Measurements from ENCODE around the gene CSMD2.
A peak's percentile ranks its signal among the peaks of the same experiment; 100 is the strongest.

Gene CSMD2

DNA sequence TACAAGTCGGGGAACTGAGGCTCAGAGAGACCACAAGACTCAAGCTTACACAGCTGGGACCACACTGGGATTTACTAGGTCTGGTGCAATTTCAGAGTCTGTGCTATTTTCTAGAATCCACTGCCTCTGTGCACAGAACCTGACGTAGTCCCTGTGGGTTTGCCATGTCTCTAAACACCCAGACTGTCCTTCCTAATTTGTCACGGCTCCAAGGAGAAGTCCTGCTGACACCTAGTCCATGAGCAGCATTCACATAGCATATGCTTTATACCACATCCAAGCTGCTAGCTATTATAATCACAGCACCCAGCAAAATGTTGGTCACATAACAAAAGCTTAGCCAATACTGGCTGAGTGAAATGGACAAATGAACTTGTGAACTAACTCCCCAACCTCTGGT lies 380.2 kb downstream of the CSMD2 start:
- H3K23ac ChIP-seq (ENCODE audit: low read length) = no peak overlapping the region
- no peak overlapping the region for H4K5ac ChIP-seq (ENCODE audit: low read length)
- WGBS (ENCODE audit: extremely low coverage, insufficient coverage, low lambda C conversion rate) = no CpG with 5 or more reads among the region's 3 CpGs
- H3K9ac ChIP-seq (ENCODE audit: low read length) = no peak overlapping the region
- no peak overlapping the region for H3K56ac ChIP-seq (ENCODE audit: low read length)
- H2BK120ac ChIP-seq (ENCODE audit: low read depth, low read length) = no peak overlapping the region
- no peak overlapping the region for H3K4me2 ChIP-seq (ENCODE audit: low read length)
- peaks cover 3% of the 10 kb centered on the region for H3K36me3 ChIP-seq (ENCODE audit: control insufficient read depth, insufficient read depth, low read length)
- no peak overlapping the region for H3K18ac ChIP-seq (ENCODE audit: low read length)
- no peak overlapping the region for H2BK5ac ChIP-seq (ENCODE audit: low read length)
- no peaks in the 10 kb centered on the region for H3K27me3 ChIP-seq (ENCODE audit: insufficient read depth, low read length, poor library complexity)
- no peak overlapping the region for H2AK5ac ChIP-seq (ENCODE audit: low read length)
- no peak overlapping the region for H3K27ac ChIP-seq (ENCODE audit: low read depth, low read length)
- no peak overlapping the region for H3K4ac ChIP-seq (ENCODE audit: low read depth, low read length)
- H4K8ac ChIP-seq (ENCODE audit: low read depth, low read length) = no peak overlapping the region
- no peak overlapping the region for H2BK15ac ChIP-seq (replicated peaks; ENCODE audit: low read depth)
- H3K4me3 ChIP-seq (ENCODE audit: low read length) = no peak overlapping the region
- no peaks in the 10 kb centered on the region for H3K79me1 ChIP-seq (ENCODE audit: low read length)
- no peak for DNase-seq
- no peaks in the 10 kb centered on the region for H3K4me1 ChIP-seq (ENCODE audit: control insufficient read depth, low read depth, low read length)
- no peaks in the 10 kb centered on the region for H3K79me2 ChIP-seq (ENCODE audit: control insufficient read depth, insufficient read depth, low read length)

DNA sequence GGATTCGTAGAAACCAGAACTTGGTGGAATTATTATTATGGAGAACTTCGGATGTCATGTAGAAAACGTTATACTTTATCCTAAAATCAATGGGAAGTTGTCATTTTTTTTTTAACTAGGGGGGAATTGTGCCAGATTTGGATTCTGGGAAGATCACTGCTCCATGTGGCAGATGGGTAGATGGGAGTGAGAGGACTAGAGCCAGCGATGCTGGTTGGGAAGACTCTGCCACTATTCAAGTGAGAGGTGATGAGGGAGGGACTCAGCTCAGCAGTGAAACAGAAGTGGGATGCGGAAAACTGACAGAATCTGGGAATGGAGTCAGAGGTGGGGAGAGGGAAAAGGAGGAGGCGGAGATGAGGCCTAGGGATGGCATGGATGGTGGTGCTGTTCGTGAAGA lies 382.3 kb downstream of the CSMD2 start:
- no CpG with 5 or more reads among the region's 7 CpGs for WGBS (ENCODE audit: extremely low coverage, insufficient coverage, low lambda C conversion rate)
- H3K4me2 ChIP-seq (ENCODE audit: low read length) = no peak overlapping the region

DNA sequence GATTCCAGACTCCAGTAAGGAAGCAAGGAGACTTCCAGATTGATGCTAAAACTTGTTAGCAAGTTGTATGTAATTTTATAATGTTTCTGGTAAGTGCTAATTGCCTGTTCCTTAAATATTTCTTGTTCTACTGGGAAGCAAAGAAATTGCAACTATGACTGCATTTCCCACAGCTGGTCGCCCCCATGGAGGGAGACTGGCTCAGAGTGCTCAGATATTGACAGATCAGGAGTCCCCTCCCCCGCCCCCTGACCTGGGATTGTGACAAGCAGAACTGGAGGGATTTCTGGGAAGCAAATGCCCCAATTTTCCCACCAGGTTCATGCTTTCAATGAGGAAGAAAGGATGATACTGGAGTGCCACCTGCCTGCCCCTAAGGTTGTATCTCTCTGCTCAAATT lies 383.4 kb downstream of the CSMD2 start:
- Histone ChIP-seq H3K79me1 (ENCODE audit: low read length) (no peaks in the 10 kb centered on the region), H2BK120ac (ENCODE audit: low read depth, low read length) (no peak overlapping the region), H3K9ac (ENCODE audit: low read length) (no peak overlapping the region), H2BK5ac (ENCODE audit: low read length) (no peak overlapping the region), H3K4me2 (ENCODE audit: low read length) (no peak overlapping the region), H3K4ac (ENCODE audit: low read depth, low read length) (no peak overlapping the region), H3K56ac (ENCODE audit: low read length) (no peak overlapping the region), H3K4me3 (ENCODE audit: low read length) (no peak overlapping the region), H3K27ac (ENCODE audit: low read depth, low read length) (no peak overlapping the region), H3K23ac (ENCODE audit: low read length) (no peak overlapping the region), H3K18ac (ENCODE audit: low read length) (no peak overlapping the region), H3K36me3 (ENCODE audit: control insufficient read depth, insufficient read depth, low read length) (no peaks in the 10 kb centered on the region), H4K5ac (ENCODE audit: low read length) (no peak overlapping the region), H3K79me2 (ENCODE audit: control insufficient read depth, insufficient read depth, low read length) (no peaks in the 10 kb centered on the region), H2AK5ac (ENCODE audit: low read length) (no peak overlapping the region), H4K8ac (ENCODE audit: low read depth, low read length) (no peak overlapping the region), H3K4me1 (ENCODE audit: control insufficient read depth, low read depth, low read length) (no peaks in the 10 kb centered on the region), H2BK15ac (replicated peaks; ENCODE audit: low read depth) (no peak overlapping the region), H3K27me3 (ENCODE audit: insufficient read depth, low read length, poor library complexity) (no peaks in the 10 kb centered on the region)
- no peak for DNase-seq
- WGBS (ENCODE audit: extremely low coverage, insufficient coverage, low lambda C conversion rate) = no CpG with 5 or more reads among the region's 2 CpGs

More for the DNA sequence above, 382.3 kb downstream of the CSMD2 start:
- peaks cover 3% of the 10 kb centered on the region for H3K36me3 ChIP-seq (ENCODE audit: control insufficient read depth, insufficient read depth, low read length)
- H3K56ac ChIP-seq (ENCODE audit: low read length) = no peak overlapping the region
- no peak overlapping the region for H3K9ac ChIP-seq (ENCODE audit: low read length)
- H2AK5ac ChIP-seq (ENCODE audit: low read length) = no peak overlapping the region
- H3K27me3 ChIP-seq (ENCODE audit: insufficient read depth, low read length, poor library complexity) = no peaks in the 10 kb centered on the region
- DNase-seq = no peak
- no peaks in the 10 kb centered on the region for H3K79me2 ChIP-seq (ENCODE audit: control insufficient read depth, insufficient read depth, low read length)
- no peak overlapping the region for H3K23ac ChIP-seq (ENCODE audit: low read length)
- H3K4ac ChIP-seq (ENCODE audit: low read depth, low read length) = no peak overlapping the region
- no peak overlapping the region for H3K18ac ChIP-seq (ENCODE audit: low read length)
- H2BK120ac ChIP-seq (ENCODE audit: low read depth, low read length) = no peak overlapping the region
- no peak overlapping the region for H3K27ac ChIP-seq (ENCODE audit: low read depth, low read length)
- no peaks in the 10 kb centered on the region for H3K79me1 ChIP-seq (ENCODE audit: low read length)
- H3K4me3 ChIP-seq (ENCODE audit: low read length) = no peak overlapping the region
- H3K4me1 ChIP-seq (ENCODE audit: control insufficient read depth, low read depth, low read length) = no peaks in the 10 kb centered on the region
- no peak overlapping the region for H4K5ac ChIP-seq (ENCODE audit: low read length)
- no peak overlapping the region for H2BK5ac ChIP-seq (ENCODE audit: low read length)
- no peak overlapping the region for H4K8ac ChIP-seq (ENCODE audit: low read depth, low read length)
- H2BK15ac ChIP-seq (replicated peaks; ENCODE audit: low read depth) = no peak overlapping the region

DNA sequence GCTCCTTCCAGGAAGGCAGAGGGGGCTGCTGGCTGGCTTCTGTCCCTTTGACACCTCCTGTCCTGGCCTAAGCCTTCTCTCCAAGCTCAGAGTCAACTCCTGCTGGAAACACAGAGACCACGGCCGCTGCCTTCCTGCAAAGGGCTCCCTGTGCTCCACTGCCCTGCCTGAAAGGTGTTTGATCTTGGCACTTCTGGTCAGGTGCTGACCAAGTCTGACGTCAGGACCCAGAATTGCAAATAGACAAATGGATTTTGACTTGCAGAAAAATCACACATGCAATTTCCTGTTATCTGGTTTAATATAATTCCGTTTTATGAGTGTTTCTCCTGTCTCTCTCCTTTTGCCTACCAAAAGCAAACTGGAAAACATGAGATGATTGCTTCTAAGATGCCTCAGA lies 387.7 kb downstream of the CSMD2 start:
- no peak for DNase-seq
- H3K4ac ChIP-seq (ENCODE audit: low read depth, low read length) = no peak overlapping the region
- H3K56ac ChIP-seq (ENCODE audit: low read length) = no peak overlapping the region
- no peak overlapping the region for H3K9ac ChIP-seq (ENCODE audit: low read length)
- H2BK5ac ChIP-seq (ENCODE audit: low read length) = no peak overlapping the region
- H2AK5ac ChIP-seq (ENCODE audit: low read length) = no peak overlapping the region
- WGBS (ENCODE audit: extremely low coverage, insufficient coverage, low lambda C conversion rate) = no CpG with 5 or more reads among the region's 4 CpGs
- no peaks in the 10 kb centered on the region for H3K79me1 ChIP-seq (ENCODE audit: low read length)
- no peaks in the 10 kb centered on the region for H3K4me1 ChIP-seq (ENCODE audit: control insufficient read depth, low read depth, low read length)
- no peak overlapping the region for H3K18ac ChIP-seq (ENCODE audit: low read length)
- H3K27me3 ChIP-seq (ENCODE audit: insufficient read depth, low read length, poor library complexity) = no peaks in the 10 kb centered on the region
- H4K5ac ChIP-seq (ENCODE audit: low read length) = no peak overlapping the region
- H3K23ac ChIP-seq (ENCODE audit: low read length) = no peak overlapping the region
- H2BK15ac ChIP-seq (replicated peaks; ENCODE audit: low read depth) = no peak overlapping the region
- H3K4me3 ChIP-seq (ENCODE audit: low read length) = no peak overlapping the region
- no peak overlapping the region for H3K27ac ChIP-seq (ENCODE audit: low read depth, low read length)
- H3K4me2 ChIP-seq (ENCODE audit: low read length) = no peak overlapping the region
- H3K79me2 ChIP-seq (ENCODE audit: control insufficient read depth, insufficient read depth, low read length) = no peaks in the 10 kb centered on the region
- H4K8ac ChIP-seq (ENCODE audit: low read depth, low read length) = no peak overlapping the region
- H2BK120ac ChIP-seq (ENCODE audit: low read depth, low read length) = no peak overlapping the region
- H3K36me3 ChIP-seq (ENCODE audit: control insufficient read depth, insufficient read depth, low read length) = no peaks in the 10 kb centered on the region

DNA sequence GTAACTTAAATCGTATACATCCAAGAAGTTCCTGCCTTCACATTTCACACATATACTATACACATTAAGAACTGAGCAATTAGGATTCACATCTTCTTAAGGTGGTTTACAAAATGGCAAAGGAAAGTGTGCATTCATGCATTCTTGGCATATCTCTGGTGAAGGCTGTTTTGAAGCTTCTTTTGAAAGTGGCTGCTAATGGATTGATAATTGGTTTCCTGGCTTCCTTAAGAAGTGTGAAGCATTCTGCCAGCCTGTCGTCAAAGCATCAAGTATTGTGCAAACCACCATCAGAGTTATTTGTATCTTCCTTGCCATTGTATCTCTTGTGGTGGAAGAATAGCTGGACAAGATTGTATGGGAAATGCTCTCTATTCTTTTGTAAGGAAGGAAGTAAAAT lies 396.2 kb downstream of the CSMD2 start:
- Histone ChIP-seq H3K4me2 (ENCODE audit: low read length) (no peak overlapping the region), H2BK5ac (ENCODE audit: low read length) (no peak overlapping the region), H3K79me2 (ENCODE audit: control insufficient read depth, insufficient read depth, low read length) (no peaks in the 10 kb centered on the region), H4K8ac (ENCODE audit: low read depth, low read length) (no peak overlapping the region), H4K5ac (ENCODE audit: low read length) (no peak overlapping the region), H3K9ac (ENCODE audit: low read length) (no peak overlapping the region), H3K23ac (ENCODE audit: low read length) (no peak overlapping the region), H3K36me3 (ENCODE audit: control insufficient read depth, insufficient read depth, low read length) (no peaks in the 10 kb centered on the region), H2AK5ac (ENCODE audit: low read length) (no peak overlapping the region), H3K18ac (ENCODE audit: low read length) (no peak overlapping the region), H3K4ac (ENCODE audit: low read depth, low read length) (no peak overlapping the region), H3K79me1 (ENCODE audit: low read length) (no peaks in the 10 kb centered on the region), H3K27me3 (ENCODE audit: insufficient read depth, low read length, poor library complexity) (no peaks in the 10 kb centered on the region), H2BK15ac (replicated peaks; ENCODE audit: low read depth) (no peak overlapping the region), H3K4me3 (ENCODE audit: low read length) (no peak overlapping the region), H3K27ac (ENCODE audit: low read depth, low read length) (no peak overlapping the region), H3K4me1 (ENCODE audit: control insufficient read depth, low read depth, low read length) (peaks cover 8% of the 10 kb centered on the region), H3K56ac (ENCODE audit: low read length) (no peak overlapping the region), H2BK120ac (ENCODE audit: low read depth, low read length) (no peak overlapping the region)
- WGBS (ENCODE audit: extremely low coverage, insufficient coverage, low lambda C conversion rate) = no CpG with 5 or more reads among the region's 2 CpGs
- DNase-seq = peak; percentile 82

DNA sequence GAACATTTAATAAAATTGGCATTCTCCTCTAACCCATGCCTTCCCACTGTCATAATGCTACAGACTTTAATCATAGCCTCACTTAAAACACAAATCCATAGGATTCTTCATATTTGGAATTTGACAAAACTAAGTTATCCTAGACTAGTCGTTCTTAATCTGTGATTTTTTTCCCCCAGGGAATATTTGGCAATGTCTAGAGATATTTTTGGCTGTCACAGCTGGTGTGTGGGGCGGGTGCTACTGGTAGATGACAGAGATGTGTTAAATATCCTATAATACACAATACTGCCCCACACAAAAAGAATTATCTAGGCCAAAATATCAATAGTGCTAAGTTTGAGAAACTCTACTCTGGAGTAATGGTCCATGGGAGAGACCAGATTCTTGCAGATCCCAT lies 396.9 kb downstream of the CSMD2 start:
- Histone ChIP-seq H3K4me1 (ENCODE audit: control insufficient read depth, low read depth, low read length) (peaks cover 8% of the 10 kb centered on the region), H3K36me3 (ENCODE audit: control insufficient read depth, insufficient read depth, low read length) (no peaks in the 10 kb centered on the region), H4K8ac (ENCODE audit: low read depth, low read length) (no peak overlapping the region), H3K27ac (ENCODE audit: low read depth, low read length) (no peak overlapping the region), H3K23ac (ENCODE audit: low read length) (no peak overlapping the region), H3K27me3 (ENCODE audit: insufficient read depth, low read length, poor library complexity) (no peaks in the 10 kb centered on the region), H3K79me1 (ENCODE audit: low read length) (no peaks in the 10 kb centered on the region), H3K56ac (ENCODE audit: low read length) (no peak overlapping the region), H3K18ac (ENCODE audit: low read length) (no peak overlapping the region), H4K5ac (ENCODE audit: low read length) (no peak overlapping the region), H2BK15ac (replicated peaks; ENCODE audit: low read depth) (no peak overlapping the region), H3K4me2 (ENCODE audit: low read length) (no peak overlapping the region), H3K9ac (ENCODE audit: low read length) (no peak overlapping the region), H3K4me3 (ENCODE audit: low read length) (no peak overlapping the region), H3K79me2 (ENCODE audit: control insufficient read depth, insufficient read depth, low read length) (no peaks in the 10 kb centered on the region), H2BK5ac (ENCODE audit: low read length) (no peak overlapping the region), H2BK120ac (ENCODE audit: low read depth, low read length) (no peak overlapping the region), H3K4ac (ENCODE audit: low read depth, low read length) (no peak overlapping the region), H2AK5ac (ENCODE audit: low read length) (no peak overlapping the region)
- DNase-seq = no peak
- WGBS (ENCODE audit: extremely low coverage, insufficient coverage, low lambda C conversion rate) = no CpG with 5 or more reads among the region's 2 CpGs

Measured in mesendoderm (in vitro differentiated cells).